ENCODE data around the gene LGALS9.
"Not testable (repeated sequence)": the region's sequence is repeated elsewhere in the genome, so short reads cannot be mapped to it uniquely, and the experiment has no call there.

The LGALS9 gene

GRCh38 chr17:27665549-27665948 lies 34.6 kb downstream of the LGALS9 start:
- Histone ChIP-seq H3K79me2 (no peaks in the 10 kb centered on the region), H3K27ac (no peak overlapping the region), H3K4me1 (no peaks in the 10 kb centered on the region), H3K27me3 (ENCODE audit: control insufficient read depth, insufficient read depth, low read length) (no peaks in the 10 kb centered on the region), H3K9me3 (ENCODE audit: control insufficient read depth, low read length) (no peaks in the 10 kb centered on the region), H3K4me2 (ENCODE audit: low read length) (no peak overlapping the region), H3K36me3 (ENCODE audit: control insufficient read depth, insufficient read depth, low read length) (no peaks in the 10 kb centered on the region), H3K4me3 (ENCODE audit: low read depth, low read length) (no peak overlapping the region), H3K9ac (no peak overlapping the region), H2AFZ (no peak overlapping the region)
- TF ChIP-seq CTCF (IDR thresholded peaks at IDR 0.05) = no peak

GRCh38 chr17:27666270-27666669 lies 35.3 kb downstream of the LGALS9 start:
- not testable (repeated sequence) for H3K4me2 ChIP-seq (ENCODE audit: low read length); H3K27ac ChIP-seq; H3K4me1 ChIP-seq; H3K4me3 ChIP-seq (ENCODE audit: low read depth, low read length); H3K36me3 ChIP-seq (ENCODE audit: control insufficient read depth, insufficient read depth, low read length); H3K27me3 ChIP-seq (ENCODE audit: control insufficient read depth, insufficient read depth, low read length); H2AFZ ChIP-seq; H3K9me3 ChIP-seq (ENCODE audit: control insufficient read depth, low read length); H3K9ac ChIP-seq; H3K79me2 ChIP-seq

- Histone ChIP-seq H3K79me2 (no peaks in the 10 kb centered on the region), H3K27me3 (ENCODE audit: control insufficient read depth, insufficient read depth, low read length) (no peaks in the 10 kb centered on the region), H2AFZ (no peak overlapping the region), H3K9ac (no peak overlapping the region), H3K9me3 (ENCODE audit: control insufficient read depth, low read length) (no peaks in the 10 kb centered on the region), H3K4me1 (no peaks in the 10 kb centered on the region), H3K36me3 (ENCODE audit: control insufficient read depth, insufficient read depth, low read length) (no peaks in the 10 kb centered on the region), H3K4me3 (ENCODE audit: low read depth, low read length) (no peak overlapping the region), H3K27ac (no peak overlapping the region), H3K4me2 (ENCODE audit: low read length) (no peak overlapping the region)
- TF ChIP-seq CTCF (IDR thresholded peaks at IDR 0.05) = no peak
These were observed 36.0 kb downstream of the LGALS9 start for GRCh38 chr17:27666831-27667560.

- no peaks in the 10 kb centered on the region for H3K9me3 ChIP-seq (ENCODE audit: control insufficient read depth, low read length)
- no peaks in the 10 kb centered on the region for H3K4me1 ChIP-seq
- no peak overlapping the region for H3K4me2 ChIP-seq (ENCODE audit: low read length)
- TF ChIP-seq CTCF (IDR thresholded peaks at IDR 0.05) = no peak
- no peak overlapping the region for H2AFZ ChIP-seq
- no peaks in the 10 kb centered on the region for H3K36me3 ChIP-seq (ENCODE audit: control insufficient read depth, insufficient read depth, low read length)
- H3K9ac ChIP-seq = no peak overlapping the region
- no peak overlapping the region for H3K4me3 ChIP-seq (ENCODE audit: low read depth, low read length)
- no peaks in the 10 kb centered on the region for H3K79me2 ChIP-seq
- no peak overlapping the region for H3K27ac ChIP-seq
- no peaks in the 10 kb centered on the region for H3K27me3 ChIP-seq (ENCODE audit: control insufficient read depth, insufficient read depth, low read length)
These were observed 36.9 kb downstream of the LGALS9 start for GRCh38 chr17:27667656-27668487.

GRCh38 chr17:27668488-27668823 lies 37.5 kb downstream of the LGALS9 start:
- H3K79me2 ChIP-seq = no peaks in the 10 kb centered on the region
- H2AFZ ChIP-seq = no peak overlapping the region
- TF ChIP-seq CTCF (IDR thresholded peaks at IDR 0.05) = no peak
- no peak overlapping the region for H3K4me2 ChIP-seq (ENCODE audit: low read length)
- H3K27me3 ChIP-seq (ENCODE audit: control insufficient read depth, insufficient read depth, low read length) = no peaks in the 10 kb centered on the region
- no peak overlapping the region for H3K9ac ChIP-seq
- H3K36me3 ChIP-seq (ENCODE audit: control insufficient read depth, insufficient read depth, low read length) = no peaks in the 10 kb centered on the region
- H3K27ac ChIP-seq = no peak overlapping the region
- H3K4me3 ChIP-seq (ENCODE audit: low read depth, low read length) = no peak overlapping the region
- H3K4me1 ChIP-seq = no peaks in the 10 kb centered on the region
- H3K9me3 ChIP-seq (ENCODE audit: control insufficient read depth, low read length) = no peaks in the 10 kb centered on the region
